BLaER1 treated with 17β-estradiol and CSF1 and Interleukin-3, amounts not matched to agents 10 nM and 100 nM (cell line): ENCODE measurements around the gene COL23A1.

Source experiments
- H3K27ac ChIP-seq, 11 experiments: shearing (Covaris generic); formaldehyde crosslinking; 2 replicates each; pipeline ENCODE4 v1.8.1; 2022
- H3K27me3 ChIP-seq, 11 experiments: shearing (Covaris generic); formaldehyde crosslinking; 2 replicates each; pipeline ENCODE4 v1.8.1; 2022
- H3K36me3 ChIP-seq, 11 experiments: shearing (Covaris generic); formaldehyde crosslinking; 2 replicates each; pipeline ENCODE4 v1.8.1; 2022
- H3K4me1 ChIP-seq, 10 experiments: shearing (Covaris generic); formaldehyde crosslinking; 2 replicates each; pipeline ENCODE4 v1.8.1; 2022
- H3K4me2 ChIP-seq, 11 experiments: shearing (Covaris generic); formaldehyde crosslinking; 2 replicates each; pipeline ENCODE4 v1.8.1; 2022
- H3K4me3 ChIP-seq, 10 experiments: shearing (Covaris generic); formaldehyde crosslinking; 2 replicates each; pipeline ENCODE4 v1.8.1; 2022
- H3K9ac ChIP-seq, 11 experiments: shearing (Covaris generic); formaldehyde crosslinking; 2 replicates each; pipeline ENCODE4 v1.8.1; 2022
- H3K9me3 ChIP-seq, 11 experiments: shearing (Covaris generic); formaldehyde crosslinking; replicated peaks in 1 of 11; 2 replicates each; pipeline ENCODE4 v1.8.1; 2022
- H4K20me1 ChIP-seq, 11 experiments: shearing (Covaris generic); formaldehyde crosslinking; 2 replicates each; pipeline ENCODE4 v1.8.1; 2022
- Cebpa-rat ChIP-seq, 11 experiments: shearing (Covaris generic); IDR thresholded peaks; 2 replicates each; pipeline ENCODE4 v1.8.1; 2022

COL23A1 gene

GRCh38 chr5:178296066-178296465, 294.1 kb downstream of the COL23A1 start:
- H3K4me1 ChIP-seq = peaks cover 0 to 8% (median 0%) of the 10 kb centered on the region in 10 experiments; a peak in 2 of 20 replicates
- peaks cover 0 to 10% (median 5%) of the 10 kb centered on the region in 11 experiments; a peak in 10 of 22 replicates for H3K9me3 ChIP-seq
- H3K27ac ChIP-seq = no peak overlapping the region
- no peaks in the 10 kb centered on the region for H3K27me3 ChIP-seq
- no peak overlapping the region for H3K4me2 ChIP-seq
- no peak overlapping the region for H3K4me3 ChIP-seq
- TF ChIP-seq Cebpa-rat (IDR thresholded peaks at IDR 0.05) = no peak
- no peaks in the 10 kb centered on the region for H4K20me1 ChIP-seq
- H3K9ac ChIP-seq = no peak overlapping the region
- no peaks in the 10 kb centered on the region for H3K36me3 ChIP-seq

DNA sequence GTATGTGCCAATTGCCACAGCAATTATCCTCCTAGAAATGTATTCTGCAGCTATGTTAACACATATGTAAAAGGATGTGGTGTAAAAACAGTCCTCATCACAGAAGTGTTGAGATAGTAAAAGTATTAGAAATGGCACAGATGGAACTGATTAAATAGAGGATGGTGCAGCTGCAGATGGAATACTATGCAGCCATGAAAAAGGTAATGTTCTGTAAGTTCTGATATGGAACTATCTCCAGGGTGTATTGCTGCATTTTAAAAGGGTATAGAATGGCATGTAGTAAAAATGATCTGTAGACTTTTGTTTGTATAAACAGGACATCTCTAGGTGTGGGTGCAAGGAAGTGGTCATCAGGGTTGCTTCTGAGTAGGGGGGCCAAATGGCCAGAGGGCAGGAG, 294.6 kb downstream of the COL23A1 start:
- no peak overlapping the region for H3K4me2 ChIP-seq
- no peak overlapping the region for H3K9ac ChIP-seq
- no peak overlapping the region for H3K4me3 ChIP-seq
- H3K27ac ChIP-seq = no peak overlapping the region
- no peaks in the 10 kb centered on the region for H4K20me1 ChIP-seq
- H3K4me1 ChIP-seq = peaks cover 0 to 8% (median under 1%) of the 10 kb centered on the region in 10 experiments; a peak in 5 of 20 replicates
- no peaks in the 10 kb centered on the region for H3K27me3 ChIP-seq
- no peaks in the 10 kb centered on the region for H3K36me3 ChIP-seq
- no peak for TF ChIP-seq Cebpa-rat (IDR thresholded peaks at IDR 0.05)
- H3K9me3 ChIP-seq = peaks cover 0 to 6% (median under 1%) of the 10 kb centered on the region in 11 experiments; a peak in 6 of 22 replicates

GRCh38 chr5:178293815-178294214, 296.4 kb downstream of the COL23A1 start:
- H3K4me2 ChIP-seq = no peak overlapping the region
- H3K27me3 ChIP-seq = peaks cover 0 to 6% (median 0%) of the 10 kb centered on the region in 11 experiments; a peak in 1 of 22 replicates
- no peak overlapping the region for H3K9ac ChIP-seq
- H3K36me3 ChIP-seq = no peaks in the 10 kb centered on the region
- H3K4me1 ChIP-seq = peaks cover under 1 to 19% (median 12%) of the 10 kb centered on the region in 10 experiments; a peak in 16 of 20 replicates
- no peak overlapping the region for H3K4me3 ChIP-seq
- TF ChIP-seq Cebpa-rat (IDR thresholded peaks at IDR 0.05) = no peak
- H4K20me1 ChIP-seq = no peaks in the 10 kb centered on the region
- H3K9me3 ChIP-seq = peaks cover 0 to 6% (median 0%) of the 10 kb centered on the region in 11 experiments; a peak in 2 of 22 replicates
- no peak overlapping the region for H3K27ac ChIP-seq

- H3K27ac ChIP-seq = no peak overlapping the region
- H3K27me3 ChIP-seq = peaks cover 0 to 8% (median 0%) of the 10 kb centered on the region in 11 experiments; a peak in 1 of 22 replicates
- no peak overlapping the region for H3K4me2 ChIP-seq
- peaks cover 0 to 6% (median 0%) of the 10 kb centered on the region in 11 experiments; a peak in 2 of 22 replicates for H3K9me3 ChIP-seq
- no peak for TF ChIP-seq Cebpa-rat (IDR thresholded peaks at IDR 0.05)
- H3K36me3 ChIP-seq = no peaks in the 10 kb centered on the region
- no peak overlapping the region for H3K9ac ChIP-seq
- no peaks in the 10 kb centered on the region; a peak in 1 of 22 replicates for H4K20me1 ChIP-seq
- no peak overlapping the region for H3K4me3 ChIP-seq
- H3K4me1 ChIP-seq = peaks cover 5 to 23% (median 16%) of the 10 kb centered on the region in 10 experiments; a peak in 19 of 20 replicates
Observed at GRCh38 chr5:178293400-178293799, 296.8 kb downstream of the COL23A1 start.

- no peak overlapping the region for H3K4me3 ChIP-seq
- no peaks in the 10 kb centered on the region; a peak in 1 of 22 replicates for H4K20me1 ChIP-seq
- H3K4me2 ChIP-seq = no peak overlapping the region
- no peak overlapping the region for H3K27ac ChIP-seq
- H3K36me3 ChIP-seq = no peaks in the 10 kb centered on the region
- H3K9me3 ChIP-seq = peaks cover 0 to 6% (median 0%) of the 10 kb centered on the region in 11 experiments; a peak in 2 of 22 replicates
- no peak for TF ChIP-seq Cebpa-rat (IDR thresholded peaks at IDR 0.05)
- H3K9ac ChIP-seq = no peak overlapping the region
- peaks cover 11 to 29% (median 22%) of the 10 kb centered on the region in 10 experiments; a peak in 19 of 20 replicates for H3K4me1 ChIP-seq
- H3K27me3 ChIP-seq = peaks cover 0 to 8% (median 0%) of the 10 kb centered on the region in 11 experiments; a peak in 1 of 22 replicates
Observed at GRCh38 chr5:178292826-178293205, 297.4 kb downstream of the COL23A1 start.

DNA sequence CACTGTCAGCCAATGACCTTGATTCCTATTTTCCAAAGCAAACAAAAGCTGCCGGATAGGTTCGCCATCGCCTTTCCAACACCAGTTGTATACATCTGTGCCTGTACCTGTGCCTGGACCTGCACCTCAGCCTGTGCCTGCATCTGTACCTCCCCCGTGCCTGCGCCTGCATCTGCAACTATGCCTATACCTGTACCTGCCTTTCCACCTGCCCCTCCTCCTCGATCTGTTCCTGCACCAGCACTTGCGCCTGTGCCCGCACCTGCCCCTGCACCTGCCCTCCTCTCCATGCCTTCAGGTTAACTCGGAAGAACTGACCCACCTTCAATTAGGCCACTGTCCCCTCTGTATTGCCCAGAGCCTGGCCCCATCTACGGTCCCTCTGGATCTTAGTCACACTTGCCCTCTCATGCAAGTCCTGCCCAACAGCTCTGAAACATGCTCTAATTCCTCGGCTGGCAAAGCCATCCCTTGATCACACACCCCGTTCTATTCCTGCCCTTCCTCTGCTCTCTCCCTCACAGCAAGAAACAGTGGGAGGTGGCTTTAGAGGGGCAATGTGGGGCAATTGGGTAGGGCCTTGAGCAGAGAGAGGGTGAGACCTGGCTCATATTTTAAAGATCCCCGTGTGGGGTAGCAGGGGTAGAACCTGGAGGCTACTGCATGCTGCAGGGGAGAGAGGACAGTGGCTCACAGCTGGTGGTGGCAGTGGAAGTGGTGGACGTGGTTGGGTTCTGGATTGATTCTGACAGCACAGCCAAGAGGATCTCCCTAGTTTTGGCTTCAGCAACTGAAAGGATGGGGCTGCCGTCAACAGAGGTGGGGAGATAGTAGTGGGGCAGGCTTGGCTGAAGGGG, 298.0 kb downstream of the COL23A1 start:
- no peak for TF ChIP-seq Cebpa-rat (IDR thresholded peaks at IDR 0.05)
- H3K4me2 ChIP-seq = no peak overlapping the region
- no peak overlapping the region for H3K4me3 ChIP-seq
- H4K20me1 ChIP-seq = no peaks in the 10 kb centered on the region; a peak in 1 of 22 replicates
- H3K36me3 ChIP-seq = no peaks in the 10 kb centered on the region
- no peak overlapping the region for H3K9ac ChIP-seq
- H3K9me3 ChIP-seq = peaks cover 0 to 6% (median 0%) of the 10 kb centered on the region in 11 experiments; a peak in 2 of 22 replicates
- peaks cover 14 to 30% (median 27%) of the 10 kb centered on the region in 10 experiments for H3K4me1 ChIP-seq
- H3K27me3 ChIP-seq = peaks cover 0 to 8% (median 0%) of the 10 kb centered on the region in 11 experiments; a peak in 2 of 22 replicates
- H3K27ac ChIP-seq = no peak overlapping the region

- Histone ChIP-seq H3K4me3 (no peak overlapping the region), H3K9ac (no peak overlapping the region), H3K4me1 (peaks cover 24 to 41% (median 36%) of the 10 kb centered on the region in 10 experiments), H3K27me3 (peaks cover 0 to 18% (median 0%) of the 10 kb centered on the region in 11 experiments; a peak in 6 of 22 replicates), H3K27ac (no peak overlapping the region), H3K4me2 (no peak overlapping the region), H4K20me1 (no peaks in the 10 kb centered on the region; a peak in 1 of 22 replicates), H3K9me3 (peaks cover 0 to 6% (median 0%) of the 10 kb centered on the region in 11 experiments; a peak in 2 of 22 replicates), H3K36me3 (no peaks in the 10 kb centered on the region)
- TF ChIP-seq Cebpa-rat (IDR thresholded peaks at IDR 0.05) = no peak
Observed at GRCh38 chr5:178291161-178291561, 299.0 kb downstream of the COL23A1 start.

DNA sequence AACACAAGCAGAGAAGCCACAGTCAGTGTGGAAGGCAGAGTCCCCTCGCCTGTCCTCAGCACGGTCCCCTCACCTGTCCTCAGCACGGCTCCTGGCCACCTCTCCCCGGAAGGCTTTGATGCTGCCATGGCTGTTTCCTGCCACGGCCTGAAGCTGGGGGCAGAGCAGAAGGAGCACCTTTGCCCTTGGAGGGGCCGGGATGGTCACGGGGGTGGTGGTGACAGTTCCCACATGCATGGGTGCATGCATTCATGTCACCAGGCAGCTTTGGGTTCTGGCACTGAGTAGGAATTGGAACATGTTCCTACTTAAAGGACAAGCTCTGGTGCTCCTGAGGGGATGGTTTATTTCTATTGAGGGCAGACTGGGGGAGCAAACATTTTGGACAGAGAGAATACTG, 299.8 kb downstream of the COL23A1 start:
- H3K9me3 ChIP-seq = peaks cover 0 to 1% (median 0%) of the 10 kb centered on the region in 11 experiments; a peak in 1 of 22 replicates
- H3K27me3 ChIP-seq = peaks cover 0 to 23% (median 0%) of the 10 kb centered on the region in 11 experiments; a peak in 6 of 22 replicates

DNA sequence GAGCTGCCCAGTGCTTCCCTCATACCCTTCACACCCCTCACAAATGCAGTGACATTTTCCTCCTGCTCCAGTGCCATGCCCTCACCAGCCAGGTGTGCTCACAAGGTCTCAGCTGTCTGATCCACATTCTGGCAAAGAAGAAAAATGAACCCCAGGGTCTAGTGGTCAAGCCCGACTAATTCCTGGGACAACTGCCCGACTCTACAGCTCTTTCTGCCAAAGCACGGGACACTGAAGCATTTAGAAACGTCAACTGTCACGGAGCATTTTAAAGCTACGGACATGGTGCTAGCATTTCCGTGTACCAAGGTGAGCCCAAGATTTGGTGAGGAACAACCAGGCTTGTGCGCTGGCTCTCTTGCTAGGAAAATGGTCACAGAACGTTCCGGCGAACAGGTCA, 300.8 kb downstream of the COL23A1 start:
- Histone ChIP-seq H3K9ac (no peak overlapping the region), H3K27ac (no peak overlapping the region), H3K4me1 (peaks cover 33 to 55% (median 48%) of the 10 kb centered on the region in 10 experiments), H3K4me3 (no peak overlapping the region), H3K27me3 (peaks cover 0 to 23% (median 0%) of the 10 kb centered on the region in 11 experiments; a peak in 6 of 22 replicates), H3K36me3 (no peaks in the 10 kb centered on the region), H3K4me2 (peak overlapping the region in 7 of 11 experiments; percentile 11 to 84 (median 26); a peak in 7 of 22 replicates), H4K20me1 (no peaks in the 10 kb centered on the region; a peak in 1 of 22 replicates), H3K9me3 (no peaks in the 10 kb centered on the region)
- TF ChIP-seq Cebpa-rat (IDR thresholded peaks at IDR 0.05) = no peak

More for the DNA sequence above, 299.8 kb downstream of the COL23A1 start:
- no peak for TF ChIP-seq Cebpa-rat (IDR thresholded peaks at IDR 0.05)
- Histone ChIP-seq H4K20me1 (no peaks in the 10 kb centered on the region; a peak in 1 of 22 replicates), H3K4me2 (peak overlapping the region in 6 of 11 experiments; percentile 10 to 84 (median 30); a peak in 6 of 22 replicates), H3K4me1 (peaks cover 32 to 48% (median 43%) of the 10 kb centered on the region in 10 experiments), H3K9ac (no peak overlapping the region), H3K4me3 (no peak overlapping the region), H3K36me3 (no peaks in the 10 kb centered on the region), H3K27ac (no peak overlapping the region)
